ENCODE results near the gene SLCO1B3.
"Not testable (repeated sequence)": the region's sequence is repeated elsewhere in the genome, so short reads cannot be mapped to it uniquely, and the experiment has no call there.

SLCO1B3 gene, protein sequence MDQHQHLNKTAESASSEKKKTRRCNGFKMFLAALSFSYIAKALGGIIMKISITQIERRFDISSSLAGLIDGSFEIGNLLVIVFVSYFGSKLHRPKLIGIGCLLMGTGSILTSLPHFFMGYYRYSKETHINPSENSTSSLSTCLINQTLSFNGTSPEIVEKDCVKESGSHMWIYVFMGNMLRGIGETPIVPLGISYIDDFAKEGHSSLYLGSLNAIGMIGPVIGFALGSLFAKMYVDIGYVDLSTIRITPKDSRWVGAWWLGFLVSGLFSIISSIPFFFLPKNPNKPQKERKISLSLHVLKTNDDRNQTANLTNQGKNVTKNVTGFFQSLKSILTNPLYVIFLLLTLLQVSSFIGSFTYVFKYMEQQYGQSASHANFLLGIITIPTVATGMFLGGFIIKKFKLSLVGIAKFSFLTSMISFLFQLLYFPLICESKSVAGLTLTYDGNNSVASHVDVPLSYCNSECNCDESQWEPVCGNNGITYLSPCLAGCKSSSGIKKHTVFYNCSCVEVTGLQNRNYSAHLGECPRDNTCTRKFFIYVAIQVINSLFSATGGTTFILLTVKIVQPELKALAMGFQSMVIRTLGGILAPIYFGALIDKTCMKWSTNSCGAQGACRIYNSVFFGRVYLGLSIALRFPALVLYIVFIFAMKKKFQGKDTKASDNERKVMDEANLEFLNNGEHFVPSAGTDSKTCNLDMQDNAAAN

DNA sequence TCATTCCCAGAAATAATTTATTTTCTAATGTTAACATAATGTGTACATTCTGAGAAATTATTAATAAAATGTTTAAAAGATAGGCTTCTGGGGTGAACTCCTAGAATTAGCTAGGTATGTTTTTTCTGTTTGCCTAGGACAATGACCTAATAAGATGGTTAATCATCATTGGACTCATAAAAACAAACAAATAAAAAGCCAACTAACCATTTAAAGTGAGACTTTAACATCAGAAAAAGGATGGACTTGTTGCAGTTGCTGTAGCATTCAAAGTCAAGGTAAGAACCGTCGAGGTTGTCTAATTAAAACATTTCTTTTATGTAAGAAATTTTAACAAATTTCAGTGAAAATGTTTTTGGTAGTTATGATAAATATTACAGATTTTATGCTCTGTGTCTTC is at the start of gene SLCO1B3:
Gene SLCO1B3, plus strand, starts transcription at position 219 of the 400 bp plus-strand sequence. CDS start 5,034 bp downstream, outside the sequence.
- no peaks in the 10 kb centered on the region for H3K4me1 ChIP-seq (ENCODE audit: insufficient read depth, low read length)
- H3K36me3 ChIP-seq (ENCODE audit: insufficient read depth, low read length): no peaks in the 10 kb centered on the region
- no peaks in the 10 kb centered on the region for H3K27me3 ChIP-seq (ENCODE audit: insufficient read depth, low read length, poor library complexity)
- H2AFZ ChIP-seq (ENCODE audit: low read depth, low read length): no peak within 1 kb of the TSS
- no peak for TF ChIP-seq EZH2 (IDR thresholded peaks at IDR 0.05; ENCODE audit: borderline replicate concordance, low read depth, low read length, severe bottlenecking)
- TF ChIP-seq, protein P1, sequence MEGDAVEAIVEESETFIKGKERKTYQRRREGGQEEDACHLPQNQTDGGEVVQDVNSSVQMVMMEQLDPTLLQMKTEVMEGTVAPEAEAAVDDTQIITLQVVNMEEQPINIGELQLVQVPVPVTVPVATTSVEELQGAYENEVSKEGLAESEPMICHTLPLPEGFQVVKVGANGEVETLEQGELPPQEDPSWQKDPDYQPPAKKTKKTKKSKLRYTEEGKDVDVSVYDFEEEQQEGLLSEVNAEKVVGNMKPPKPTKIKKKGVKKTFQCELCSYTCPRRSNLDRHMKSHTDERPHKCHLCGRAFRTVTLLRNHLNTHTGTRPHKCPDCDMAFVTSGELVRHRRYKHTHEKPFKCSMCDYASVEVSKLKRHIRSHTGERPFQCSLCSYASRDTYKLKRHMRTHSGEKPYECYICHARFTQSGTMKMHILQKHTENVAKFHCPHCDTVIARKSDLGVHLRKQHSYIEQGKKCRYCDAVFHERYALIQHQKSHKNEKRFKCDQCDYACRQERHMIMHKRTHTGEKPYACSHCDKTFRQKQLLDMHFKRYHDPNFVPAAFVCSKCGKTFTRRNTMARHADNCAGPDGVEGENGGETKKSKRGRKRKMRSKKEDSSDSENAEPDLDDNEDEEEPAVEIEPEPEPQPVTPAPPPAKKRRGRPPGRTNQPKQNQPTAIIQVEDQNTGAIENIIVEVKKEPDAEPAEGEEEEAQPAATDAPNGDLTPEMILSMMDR (IDR thresholded peaks at IDR 0.05; ENCODE audit: borderline replicate concordance, extremely low read depth, low read length, poor library complexity, severe bottlenecking): no peak
- DNase-seq: no peak
- H3K4me3 ChIP-seq (ENCODE audit: low read depth in 1 of 2, low read length in 2 of 2): no peak within 1 kb of the TSS
- H4K20me1 ChIP-seq (ENCODE audit: insufficient read depth, low read length): no peaks in the 10 kb centered on the region
- H3K27ac ChIP-seq (ENCODE audit: low read length): no peak within 1 kb of the TSS
- H3K9me3 ChIP-seq (ENCODE audit: insufficient read depth, low read length, severe bottlenecking): no peaks in the 10 kb centered on the region
- no peak for ATAC-seq (ENCODE audit: insufficient read depth, low read depth)
- H3K79me2 ChIP-seq (ENCODE audit: insufficient read depth, low read length): no peaks in the 10 kb centered on the region
- no peak within 1 kb of the TSS for H3K4me2 ChIP-seq (ENCODE audit: insufficient read depth, low read length)
- no peak within 1 kb of the TSS for H3K9ac ChIP-seq (ENCODE audit: low read depth, low read length)

DNA sequence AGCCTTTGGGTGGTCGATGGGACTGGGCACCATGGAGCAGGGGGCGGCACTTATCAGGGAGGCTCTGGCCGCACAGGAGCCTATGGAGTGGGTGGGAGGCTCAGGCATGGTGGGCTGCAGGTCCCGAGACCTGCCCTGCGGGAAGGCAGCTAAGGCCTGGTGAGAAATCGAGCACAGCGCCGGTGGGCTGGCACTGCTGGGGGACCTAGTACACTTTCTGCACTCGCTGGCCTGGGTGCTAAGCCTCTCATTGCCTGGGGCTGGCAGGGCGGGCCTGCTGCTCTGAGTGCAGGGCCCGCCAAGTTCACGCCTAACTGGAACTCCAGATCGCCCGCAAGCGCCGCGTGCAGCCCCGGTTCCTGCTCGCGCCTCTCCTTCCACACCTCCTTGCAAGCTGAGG is 33.1 kb upstream of the SLCO1B3 start:
- no peak overlapping the region for H3K4me2 ChIP-seq (ENCODE audit: insufficient read depth, low read length)
- no peak for TF ChIP-seq EZH2 (IDR thresholded peaks at IDR 0.05; ENCODE audit: borderline replicate concordance, low read depth, low read length, severe bottlenecking)
- TF ChIP-seq, protein P1 (IDR thresholded peaks at IDR 0.05; ENCODE audit: borderline replicate concordance, extremely low read depth, low read length, poor library complexity, severe bottlenecking): no peak
- no peak for DNase-seq
- H3K4me1 ChIP-seq (ENCODE audit: insufficient read depth, low read length): no peaks in the 10 kb centered on the region
- H3K9ac ChIP-seq (ENCODE audit: low read depth, low read length): no peak overlapping the region
- H3K36me3 ChIP-seq (ENCODE audit: insufficient read depth, low read length): no peaks in the 10 kb centered on the region
- no peak overlapping the region for H2AFZ ChIP-seq (ENCODE audit: low read depth, low read length)
- no peaks in the 10 kb centered on the region for H3K27me3 ChIP-seq (ENCODE audit: insufficient read depth, low read length, poor library complexity)
- H3K4me3 ChIP-seq (ENCODE audit: low read depth in 1 of 2, low read length in 2 of 2): no peak overlapping the region
- H3K79me2 ChIP-seq (ENCODE audit: insufficient read depth, low read length): no peaks in the 10 kb centered on the region
- H3K9me3 ChIP-seq (ENCODE audit: insufficient read depth, low read length, severe bottlenecking): no peaks in the 10 kb centered on the region
- no peak for ATAC-seq (ENCODE audit: insufficient read depth, low read depth)
- no peaks in the 10 kb centered on the region for H4K20me1 ChIP-seq (ENCODE audit: insufficient read depth, low read length)
- H3K27ac ChIP-seq (ENCODE audit: low read length): no peak overlapping the region

DNA sequence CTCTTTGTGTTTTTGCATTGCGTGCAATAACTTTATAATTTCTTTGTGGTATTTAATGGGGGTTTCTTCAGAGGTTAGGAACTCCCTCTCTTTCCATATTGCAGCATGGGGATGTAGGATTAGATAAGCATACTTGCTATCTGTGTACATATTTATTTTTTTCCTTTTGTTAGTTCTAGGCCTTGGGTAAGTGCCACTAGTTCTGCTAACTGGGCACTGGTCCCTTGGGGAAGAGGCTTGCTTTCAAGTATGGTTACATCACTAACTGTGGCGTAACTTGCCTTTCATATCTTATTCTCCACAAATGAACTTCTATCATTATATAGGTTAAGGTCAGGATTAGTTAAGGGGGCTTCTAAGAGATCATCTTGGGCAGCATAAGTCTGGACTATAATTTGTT is 31.5 kb upstream of the SLCO1B3 start:
- ATAC-seq (ENCODE audit: insufficient read depth, low read depth) (no peak), DNase-seq (no peak)
- Histone ChIP-seq H4K20me1 (ENCODE audit: insufficient read depth, low read length) (no peaks in the 10 kb centered on the region), H3K79me2 (ENCODE audit: insufficient read depth, low read length) (no peaks in the 10 kb centered on the region), H3K4me2 (ENCODE audit: insufficient read depth, low read length) (no peak overlapping the region), H3K4me1 (ENCODE audit: insufficient read depth, low read length) (no peaks in the 10 kb centered on the region), H3K27me3 (ENCODE audit: insufficient read depth, low read length, poor library complexity) (no peaks in the 10 kb centered on the region), H3K4me3 (ENCODE audit: low read depth in 1 of 2, low read length in 2 of 2) (no peak overlapping the region), H3K36me3 (ENCODE audit: insufficient read depth, low read length) (no peaks in the 10 kb centered on the region), H3K27ac (ENCODE audit: low read length) (no peak overlapping the region), H2AFZ (ENCODE audit: low read depth, low read length) (no peak overlapping the region), H3K9me3 (ENCODE audit: insufficient read depth, low read length, severe bottlenecking) (no peaks in the 10 kb centered on the region), H3K9ac (ENCODE audit: low read depth, low read length) (no peak overlapping the region)
- TF ChIP-seq, protein P1 (IDR thresholded peaks at IDR 0.05; ENCODE audit: borderline replicate concordance, extremely low read depth, low read length, poor library complexity, severe bottlenecking): no peak
- TF ChIP-seq EZH2 (IDR thresholded peaks at IDR 0.05; ENCODE audit: borderline replicate concordance, low read depth, low read length, severe bottlenecking): no peak

DNA sequence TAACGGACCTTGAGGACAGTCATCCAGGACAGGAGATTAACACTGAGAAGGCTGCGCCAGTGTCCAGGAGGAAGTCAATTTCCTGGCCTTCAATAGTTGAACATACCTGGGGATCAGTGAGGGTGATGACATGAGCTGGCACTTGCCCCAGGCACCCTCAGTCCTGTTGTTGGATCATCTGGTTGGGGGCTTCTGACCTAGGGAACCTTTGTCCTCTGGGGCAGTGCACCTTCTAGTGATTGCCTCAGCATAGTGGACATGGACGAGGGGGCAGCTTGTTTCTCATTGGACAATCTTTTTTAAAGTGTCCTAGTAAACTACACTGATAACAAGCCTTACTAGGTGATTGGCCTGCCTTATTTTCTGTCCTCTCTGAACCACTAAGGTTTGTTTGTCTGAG is 30.5 kb upstream of the SLCO1B3 start:
- not testable (repeated sequence) for H3K36me3 ChIP-seq (ENCODE audit: insufficient read depth, low read length); H3K27ac ChIP-seq (ENCODE audit: low read length); ATAC-seq (ENCODE audit: insufficient read depth, low read depth); H3K9ac ChIP-seq (ENCODE audit: low read depth, low read length); H3K4me1 ChIP-seq (ENCODE audit: insufficient read depth, low read length); H3K79me2 ChIP-seq (ENCODE audit: insufficient read depth, low read length); H3K4me3 ChIP-seq (ENCODE audit: low read depth in 1 of 2, low read length in 2 of 2); DNase-seq; H4K20me1 ChIP-seq (ENCODE audit: insufficient read depth, low read length); H3K4me2 ChIP-seq (ENCODE audit: insufficient read depth, low read length); H2AFZ ChIP-seq (ENCODE audit: low read depth, low read length); H3K9me3 ChIP-seq (ENCODE audit: insufficient read depth, low read length, severe bottlenecking); H3K27me3 ChIP-seq (ENCODE audit: insufficient read depth, low read length, poor library complexity)

DNA sequence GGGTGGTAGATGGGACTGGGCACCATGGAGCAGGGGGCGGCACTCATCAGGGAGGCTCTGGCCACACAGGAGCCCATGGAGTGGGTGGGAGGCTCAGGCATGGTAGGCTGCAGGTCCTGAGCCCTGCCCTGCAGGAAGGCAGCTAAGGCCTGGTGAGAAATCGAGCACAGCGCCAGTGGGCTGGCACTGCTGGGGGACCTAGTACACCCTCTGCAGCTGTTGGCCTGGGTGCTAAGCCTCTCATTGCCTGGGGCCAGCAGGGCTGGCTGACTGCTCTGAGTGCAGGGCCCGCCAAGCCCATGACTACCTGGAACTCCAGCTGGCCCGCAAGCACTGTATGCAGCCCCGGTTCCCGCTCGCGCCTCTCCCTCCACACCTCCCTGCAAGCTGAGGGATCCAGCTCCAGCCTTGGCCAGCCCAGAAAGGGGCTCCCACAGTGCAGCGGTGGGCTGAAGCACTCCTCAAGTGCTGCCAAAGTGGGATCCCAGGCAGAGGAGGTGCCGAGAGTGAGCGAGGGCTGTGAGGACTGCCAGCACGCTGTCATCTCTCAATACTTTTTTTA is 26.6 kb upstream of the SLCO1B3 start:
- H3K27me3 ChIP-seq (ENCODE audit: insufficient read depth, low read length, poor library complexity); ATAC-seq (ENCODE audit: insufficient read depth, low read depth); H3K4me2 ChIP-seq (ENCODE audit: insufficient read depth, low read length); H3K27ac ChIP-seq (ENCODE audit: low read length); H3K4me3 ChIP-seq (ENCODE audit: low read depth in 1 of 2, low read length in 2 of 2); H3K79me2 ChIP-seq (ENCODE audit: insufficient read depth, low read length); H3K4me1 ChIP-seq (ENCODE audit: insufficient read depth, low read length); H3K9me3 ChIP-seq (ENCODE audit: insufficient read depth, low read length, severe bottlenecking); H2AFZ ChIP-seq (ENCODE audit: low read depth, low read length); DNase-seq; H4K20me1 ChIP-seq (ENCODE audit: insufficient read depth, low read length); H3K36me3 ChIP-seq (ENCODE audit: insufficient read depth, low read length); H3K9ac ChIP-seq (ENCODE audit: low read depth, low read length): not testable (repeated sequence)
